ENCODE measurements around the gene CCR3. TPM values are rescaled to one million over a fixed set of nuclear protein-coding genes. Genes with fewer than 3 reads are reported as not detected.

CCR3 gene
- polyA plus RNA-seq, 4 donors, result 0.08 TPM; not detected in 3

GRCh38 chr3:46218196-46218709 lies 24.0 kb upstream of the CCR3 start:
- no peak for DNase-seq (ENCODE audit: low read depth in 4 of 4, low spot score in 2 of 4)

- DNase-seq (ENCODE audit: low read depth in 4 of 4, low spot score in 2 of 4), result no peak
Observed at GRCh38 chr3:46221391-46221790, 20.9 kb upstream of the CCR3 start.

- DNase-seq (ENCODE audit: low read depth in 4 of 4, low spot score in 2 of 4), result no peak
Observed at GRCh38 chr3:46221938-46222337, 20.3 kb upstream of the CCR3 start.

GRCh38 chr3:46222435-46223161 lies 19.7 kb upstream of the CCR3 start:
- DNase-seq (ENCODE audit: low read depth in 4 of 4, low spot score in 2 of 4), result no peak

- no peak for DNase-seq (ENCODE audit: low read depth in 4 of 4, low spot score in 2 of 4)
Observed at GRCh38 chr3:46228260-46229242, 13.7 kb upstream of the CCR3 start.

DNA sequence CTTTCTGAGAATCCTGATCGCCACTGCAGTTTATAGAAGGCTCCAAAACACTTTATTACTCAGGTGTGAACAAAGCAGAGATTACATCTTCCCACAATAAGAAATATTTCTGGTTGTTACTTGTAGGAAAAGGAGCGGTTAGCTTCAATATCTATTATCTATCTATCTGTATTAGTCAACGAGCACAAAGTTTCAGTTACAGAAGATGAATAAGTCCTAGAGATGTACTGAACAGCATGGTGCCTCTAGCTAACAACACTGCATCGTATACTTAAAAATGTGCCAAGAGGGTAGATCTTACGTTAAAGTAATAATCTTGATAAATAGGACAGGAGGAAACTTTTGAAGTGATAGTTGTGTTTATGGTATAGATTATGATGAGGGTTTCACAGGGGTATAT lies 10.9 kb upstream of the CCR3 start:
- DNase-seq (ENCODE audit: low read depth in 4 of 4, low spot score in 2 of 4), result no peak

DNA sequence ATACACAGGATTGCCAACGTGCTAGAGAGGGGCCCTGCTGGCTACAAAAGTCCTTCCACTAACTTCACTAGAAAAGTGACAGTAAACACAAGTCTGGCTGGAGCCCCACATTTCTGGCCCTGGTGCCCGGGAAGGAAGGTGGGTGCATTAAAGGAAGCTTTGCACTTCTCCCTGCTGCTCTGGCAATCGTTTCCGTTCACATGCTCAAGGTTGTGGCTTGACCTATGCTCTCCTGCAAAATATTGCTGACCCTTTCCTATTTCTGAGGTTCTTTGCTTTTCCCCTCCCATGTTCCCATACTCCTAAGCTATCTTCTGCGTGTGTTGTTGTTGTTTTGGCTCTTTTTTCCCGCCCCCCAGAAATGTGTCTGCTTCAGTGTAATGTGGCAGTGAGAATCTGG lies 9.1 kb upstream of the CCR3 start:
- DNase-seq (ENCODE audit: low read depth in 4 of 4, low spot score in 2 of 4), result no peak

GRCh38 chr3:46235425-46235824 lies 6.8 kb upstream of the CCR3 start:
- no peak for DNase-seq (ENCODE audit: low read depth in 4 of 4, low spot score in 2 of 4)

- DNase-seq (ENCODE audit: low read depth in 4 of 4, low spot score in 2 of 4), result no peak
Observed at GRCh38 chr3:46236294-46237054, 5.8 kb upstream of the CCR3 start.

DNA sequence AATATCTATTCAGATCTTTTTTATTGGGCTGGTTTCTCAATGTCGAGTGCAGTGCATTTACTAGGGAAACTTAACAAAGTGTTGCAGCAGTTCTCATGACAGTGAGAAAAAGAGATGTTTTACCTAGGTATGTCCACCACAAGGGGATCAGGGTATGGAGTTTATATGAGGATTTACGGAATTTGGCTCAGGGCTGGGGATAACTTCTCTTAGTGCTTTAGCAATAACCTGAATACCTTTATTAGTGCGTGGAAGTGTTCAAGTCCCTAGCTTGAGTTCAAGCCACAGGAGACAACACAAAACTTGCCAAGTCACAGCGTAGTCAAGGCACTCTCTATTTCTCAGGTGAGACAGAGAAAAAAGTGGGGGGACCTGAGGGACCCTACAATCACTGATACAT lies 3.9 kb upstream of the CCR3 start:
- DNase-seq (ENCODE audit: low read depth in 4 of 4, low spot score in 2 of 4), result no peak

DNA sequence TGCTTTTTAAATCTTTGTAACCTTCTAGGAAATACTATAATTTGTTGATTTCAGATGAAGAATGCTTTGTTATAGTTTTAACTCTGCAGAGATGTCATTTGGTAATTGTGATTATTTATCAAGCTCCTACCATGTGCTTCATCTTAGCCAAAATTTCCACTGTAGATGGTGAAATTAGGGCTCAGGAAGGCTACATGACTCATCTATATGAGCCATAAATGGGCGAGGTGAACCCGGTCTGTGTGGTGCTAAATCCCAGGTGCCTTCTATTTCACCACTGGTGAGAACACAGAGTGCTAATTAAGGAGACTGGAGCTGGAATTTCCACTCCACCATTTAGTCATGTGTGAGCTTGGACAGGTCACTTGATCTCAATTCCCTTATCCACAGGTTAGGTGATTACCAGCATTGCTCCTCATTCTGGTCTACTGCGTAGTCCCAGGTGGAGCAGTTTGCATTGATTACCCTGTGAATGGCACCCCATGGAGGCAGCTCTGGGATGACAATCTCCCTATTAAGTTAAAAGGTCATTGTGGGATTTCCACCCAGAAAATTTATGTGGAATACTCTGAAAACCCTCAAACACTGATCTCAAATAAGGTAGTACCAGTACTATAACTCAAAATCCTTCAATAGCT lies 2.8 kb upstream of the CCR3 start:
- no peak for DNase-seq (ENCODE audit: low read depth in 4 of 4, low spot score in 2 of 4)

- DNase-seq (ENCODE audit: low read depth in 4 of 4, low spot score in 2 of 4), result no peak
Observed at GRCh38 chr3:46239952-46240351, 2.3 kb upstream of the CCR3 start.

- no peak for DNase-seq (ENCODE audit: low read depth in 4 of 4, low spot score in 2 of 4)
Observed at GRCh38 chr3:46243560-46243959, 1.3 kb downstream of the CCR3 start.

DNA sequence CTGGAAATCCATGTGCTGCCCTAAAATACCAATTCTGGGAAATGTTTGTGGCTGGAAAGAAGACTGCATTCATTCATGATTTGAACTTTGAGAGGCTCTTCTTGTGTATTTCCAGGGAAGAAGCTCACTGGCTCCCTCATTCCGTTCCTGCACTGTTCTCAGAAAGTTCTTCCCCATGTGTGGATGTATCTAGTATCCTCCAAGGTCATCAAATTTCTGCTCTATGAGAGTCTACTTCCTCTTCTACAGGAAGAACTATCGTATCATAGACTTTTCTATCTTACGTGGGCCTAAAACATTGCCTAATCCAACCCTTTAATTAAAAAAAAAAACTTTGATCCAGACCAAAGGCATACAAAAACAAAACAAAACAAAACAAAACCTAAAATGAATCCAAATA lies 2.9 kb downstream of the CCR3 start:
- no peak for DNase-seq (ENCODE audit: low read depth in 4 of 4, low spot score in 2 of 4)

DNA sequence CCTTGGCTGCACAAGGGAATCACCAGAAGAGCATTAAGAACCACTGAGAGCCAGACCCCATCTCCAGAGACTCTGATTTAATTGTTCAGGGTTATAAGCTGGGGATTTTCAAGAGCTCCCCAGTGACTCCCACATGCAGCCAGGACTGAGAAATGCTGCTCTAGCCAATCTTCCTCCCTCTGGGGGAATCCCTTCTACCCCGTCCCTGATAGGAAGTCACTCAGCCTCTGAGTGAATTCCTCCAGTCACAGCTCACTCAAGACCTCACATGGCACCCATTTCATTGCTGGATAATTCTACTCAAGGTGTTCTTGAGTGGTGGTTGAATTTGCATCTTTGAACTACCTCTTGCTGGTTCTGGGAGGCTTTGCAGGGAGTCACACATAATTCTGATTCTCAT lies 10.7 kb downstream of the CCR3 start:
- no peak for DNase-seq (ENCODE audit: low read depth in 4 of 4, low spot score in 2 of 4)

- no peak for DNase-seq (ENCODE audit: low read depth in 4 of 4, low spot score in 2 of 4)
Observed at GRCh38 chr3:46258525-46258924, 16.3 kb downstream of the CCR3 start.

- DNase-seq (ENCODE audit: low read depth in 4 of 4, low spot score in 2 of 4), result no peak
Observed at GRCh38 chr3:46261926-46262594, 19.8 kb downstream of the CCR3 start.

DNA sequence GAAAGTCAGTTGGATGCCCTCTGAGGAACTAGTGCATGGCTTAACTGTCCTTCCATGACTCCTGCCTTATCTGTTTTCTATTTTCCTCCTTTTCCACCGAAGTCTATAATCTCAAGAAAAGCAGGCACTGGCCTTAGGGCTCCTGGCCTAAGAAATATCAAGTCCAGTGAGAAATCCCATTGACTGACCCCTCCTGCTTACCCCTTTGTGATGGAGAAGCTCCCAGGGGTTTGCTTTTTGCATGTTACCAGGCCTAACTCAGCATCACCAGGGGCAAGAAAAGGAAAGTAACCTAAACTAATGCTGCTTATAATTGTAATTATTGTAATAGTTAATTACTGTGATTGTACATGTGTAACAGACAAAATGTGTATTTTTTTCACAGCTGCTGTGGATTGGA lies 21.7 kb downstream of the CCR3 start:
- DNase-seq (ENCODE audit: low read depth in 4 of 4, low spot score in 2 of 4), result no peak

DNA sequence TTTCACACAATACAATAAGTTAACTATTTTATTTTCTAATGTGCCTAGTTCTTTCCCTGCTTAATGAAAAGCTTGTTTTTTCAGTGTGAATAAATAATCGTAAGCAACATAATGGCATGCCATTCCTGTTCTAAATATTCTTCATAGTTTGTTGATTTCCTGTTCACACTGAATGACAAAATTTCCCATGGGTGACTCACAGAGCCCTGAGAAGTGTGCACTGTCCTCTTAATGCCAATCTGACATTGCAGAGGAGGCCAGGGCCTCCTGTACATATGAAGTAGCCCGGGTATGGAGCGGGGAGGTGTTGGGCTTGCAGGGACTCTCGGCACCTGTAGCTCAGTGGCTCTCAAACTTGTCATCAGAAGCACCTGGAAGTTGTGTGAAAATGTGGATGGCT lies 24.3 kb downstream of the CCR3 start:
- no peak for DNase-seq (ENCODE audit: low read depth in 4 of 4, low spot score in 2 of 4)

- no peak for DNase-seq (ENCODE audit: low read depth in 4 of 4, low spot score in 2 of 4)
Observed at GRCh38 chr3:46269556-46269955, 27.3 kb downstream of the CCR3 start.

All from left renal cortex interstitium (tissue), 4 donors.